H1 (cell line): ENCODE measurements around the gene RNF8. TPM values are rescaled to one million over a fixed set of nuclear protein-coding genes. Genes with fewer than 3 reads are reported as not detected.

Experiments
- HDAC6 ChIP-seq: IDR thresholded peaks from one replicate; pipeline ENCODE4 v1.7.1; 2012; ENCODE audit warnings: low read depth, mild to moderate bottlenecking, inconsistent platforms, low read length, moderate library complexity
- NANOG ChIP-seq: IDR thresholded peaks from 2 replicates; pipeline ENCODE4 v1.6.1; 2011; ENCODE audit warnings: low read length, low read depth, mild to moderate bottlenecking, inconsistent platforms; ENCODE audit not compliant: insufficient read depth, poor library complexity, severe bottlenecking
- POLR2A ChIP-seq, 2 experiments: IDR thresholded peaks; 1 replicate in 1 of 2; 2 replicates in 1 of 2; pipeline ENCODE4 v1.6.1; 2011; ENCODE audit warnings: low read depth in 2 of 2, low read length in 2 of 2, mild to moderate bottlenecking in 2 of 2; ENCODE audit errors: control extremely low read depth in 1 of 2
- SIN3A ChIP-seq, 2 experiments: IDR thresholded peaks in 1 of 2; conservative IDR thresholded peaks in 1 of 2; 2 replicates each; pipeline ENCODE4 v1.6.1; 2011 to 2012; ENCODE audit warnings: low read length in 2 of 2, improper control_type of control experiment in 1 of 2, low read depth in 1 of 2, mild to moderate bottlenecking in 1 of 2
- SIRT6 ChIP-seq: IDR thresholded peaks from one replicate; pipeline ENCODE4 v1.7.1; 2012; ENCODE audit warnings: low read length, inconsistent platforms
- SIX5 ChIP-seq: IDR thresholded peaks from 2 replicates; pipeline ENCODE4 v1.6.1; 2011; ENCODE audit warnings: mild to moderate bottlenecking, low read depth, low read length
- TAF1 ChIP-seq: IDR thresholded peaks from 2 replicates; pipeline ENCODE4 v1.6.1; 2011; ENCODE audit warnings: mild to moderate bottlenecking, low read depth, low read length
- USF2 ChIP-seq: IDR thresholded peaks from 2 replicates; pipeline ENCODE4 v1.6.1; 2011; ENCODE audit warnings: low read length, improper control_type of control experiment
- polyA plus RNA-seq, 7 experiments: library from polyadenylated mRNA; depleted of rRNA in 3 of 7; stranded (reverse) in 5 of 7; unstranded in 2 of 7; fragments of >200 nt in 5 of 7; fragments of 200-250 nt in 2 of 7; gene quantifications; 1 replicate in 5 of 7; 2 replicates in 1 of 7; 4 replicates in 1 of 7; pipeline versions ENCODE4 v1.2.1 to v1.2.3, GENCODE V29; 2011 to 2013; ENCODE audit warnings: missing spikeins in 2 of 7, mixed read lengths in 2 of 7
- total RNA-seq: library from RNA; stranded (reverse); fragmentation: NEBNext Ultra II Directional; extraction: Animal tissue kit (Norgen Biotek cat#: 25700); gene quantifications from 2 replicates; pipeline ENCODE4 v1.2.1, GENCODE V29; 2021
- TF ChIP-seq, protein P1 (sequence below): fragments of 300-600 bp; sonication (generic); IDR thresholded peaks from 2 replicates; pipeline ENCODE4 v1.7.1; 2012; ENCODE audit warnings: low read length, moderate library complexity, mild to moderate bottlenecking, inconsistent platforms; ENCODE audit not compliant: insufficient replicate concordance

RNF8 gene
- total and polyA plus RNA-seq, 2 of the 8 experiments (the other 6 are each of a cell fraction or from before 2014, with no cell fraction given): 20.3 to 44.7 TPM

- TF ChIP-seq, protein P1, sequence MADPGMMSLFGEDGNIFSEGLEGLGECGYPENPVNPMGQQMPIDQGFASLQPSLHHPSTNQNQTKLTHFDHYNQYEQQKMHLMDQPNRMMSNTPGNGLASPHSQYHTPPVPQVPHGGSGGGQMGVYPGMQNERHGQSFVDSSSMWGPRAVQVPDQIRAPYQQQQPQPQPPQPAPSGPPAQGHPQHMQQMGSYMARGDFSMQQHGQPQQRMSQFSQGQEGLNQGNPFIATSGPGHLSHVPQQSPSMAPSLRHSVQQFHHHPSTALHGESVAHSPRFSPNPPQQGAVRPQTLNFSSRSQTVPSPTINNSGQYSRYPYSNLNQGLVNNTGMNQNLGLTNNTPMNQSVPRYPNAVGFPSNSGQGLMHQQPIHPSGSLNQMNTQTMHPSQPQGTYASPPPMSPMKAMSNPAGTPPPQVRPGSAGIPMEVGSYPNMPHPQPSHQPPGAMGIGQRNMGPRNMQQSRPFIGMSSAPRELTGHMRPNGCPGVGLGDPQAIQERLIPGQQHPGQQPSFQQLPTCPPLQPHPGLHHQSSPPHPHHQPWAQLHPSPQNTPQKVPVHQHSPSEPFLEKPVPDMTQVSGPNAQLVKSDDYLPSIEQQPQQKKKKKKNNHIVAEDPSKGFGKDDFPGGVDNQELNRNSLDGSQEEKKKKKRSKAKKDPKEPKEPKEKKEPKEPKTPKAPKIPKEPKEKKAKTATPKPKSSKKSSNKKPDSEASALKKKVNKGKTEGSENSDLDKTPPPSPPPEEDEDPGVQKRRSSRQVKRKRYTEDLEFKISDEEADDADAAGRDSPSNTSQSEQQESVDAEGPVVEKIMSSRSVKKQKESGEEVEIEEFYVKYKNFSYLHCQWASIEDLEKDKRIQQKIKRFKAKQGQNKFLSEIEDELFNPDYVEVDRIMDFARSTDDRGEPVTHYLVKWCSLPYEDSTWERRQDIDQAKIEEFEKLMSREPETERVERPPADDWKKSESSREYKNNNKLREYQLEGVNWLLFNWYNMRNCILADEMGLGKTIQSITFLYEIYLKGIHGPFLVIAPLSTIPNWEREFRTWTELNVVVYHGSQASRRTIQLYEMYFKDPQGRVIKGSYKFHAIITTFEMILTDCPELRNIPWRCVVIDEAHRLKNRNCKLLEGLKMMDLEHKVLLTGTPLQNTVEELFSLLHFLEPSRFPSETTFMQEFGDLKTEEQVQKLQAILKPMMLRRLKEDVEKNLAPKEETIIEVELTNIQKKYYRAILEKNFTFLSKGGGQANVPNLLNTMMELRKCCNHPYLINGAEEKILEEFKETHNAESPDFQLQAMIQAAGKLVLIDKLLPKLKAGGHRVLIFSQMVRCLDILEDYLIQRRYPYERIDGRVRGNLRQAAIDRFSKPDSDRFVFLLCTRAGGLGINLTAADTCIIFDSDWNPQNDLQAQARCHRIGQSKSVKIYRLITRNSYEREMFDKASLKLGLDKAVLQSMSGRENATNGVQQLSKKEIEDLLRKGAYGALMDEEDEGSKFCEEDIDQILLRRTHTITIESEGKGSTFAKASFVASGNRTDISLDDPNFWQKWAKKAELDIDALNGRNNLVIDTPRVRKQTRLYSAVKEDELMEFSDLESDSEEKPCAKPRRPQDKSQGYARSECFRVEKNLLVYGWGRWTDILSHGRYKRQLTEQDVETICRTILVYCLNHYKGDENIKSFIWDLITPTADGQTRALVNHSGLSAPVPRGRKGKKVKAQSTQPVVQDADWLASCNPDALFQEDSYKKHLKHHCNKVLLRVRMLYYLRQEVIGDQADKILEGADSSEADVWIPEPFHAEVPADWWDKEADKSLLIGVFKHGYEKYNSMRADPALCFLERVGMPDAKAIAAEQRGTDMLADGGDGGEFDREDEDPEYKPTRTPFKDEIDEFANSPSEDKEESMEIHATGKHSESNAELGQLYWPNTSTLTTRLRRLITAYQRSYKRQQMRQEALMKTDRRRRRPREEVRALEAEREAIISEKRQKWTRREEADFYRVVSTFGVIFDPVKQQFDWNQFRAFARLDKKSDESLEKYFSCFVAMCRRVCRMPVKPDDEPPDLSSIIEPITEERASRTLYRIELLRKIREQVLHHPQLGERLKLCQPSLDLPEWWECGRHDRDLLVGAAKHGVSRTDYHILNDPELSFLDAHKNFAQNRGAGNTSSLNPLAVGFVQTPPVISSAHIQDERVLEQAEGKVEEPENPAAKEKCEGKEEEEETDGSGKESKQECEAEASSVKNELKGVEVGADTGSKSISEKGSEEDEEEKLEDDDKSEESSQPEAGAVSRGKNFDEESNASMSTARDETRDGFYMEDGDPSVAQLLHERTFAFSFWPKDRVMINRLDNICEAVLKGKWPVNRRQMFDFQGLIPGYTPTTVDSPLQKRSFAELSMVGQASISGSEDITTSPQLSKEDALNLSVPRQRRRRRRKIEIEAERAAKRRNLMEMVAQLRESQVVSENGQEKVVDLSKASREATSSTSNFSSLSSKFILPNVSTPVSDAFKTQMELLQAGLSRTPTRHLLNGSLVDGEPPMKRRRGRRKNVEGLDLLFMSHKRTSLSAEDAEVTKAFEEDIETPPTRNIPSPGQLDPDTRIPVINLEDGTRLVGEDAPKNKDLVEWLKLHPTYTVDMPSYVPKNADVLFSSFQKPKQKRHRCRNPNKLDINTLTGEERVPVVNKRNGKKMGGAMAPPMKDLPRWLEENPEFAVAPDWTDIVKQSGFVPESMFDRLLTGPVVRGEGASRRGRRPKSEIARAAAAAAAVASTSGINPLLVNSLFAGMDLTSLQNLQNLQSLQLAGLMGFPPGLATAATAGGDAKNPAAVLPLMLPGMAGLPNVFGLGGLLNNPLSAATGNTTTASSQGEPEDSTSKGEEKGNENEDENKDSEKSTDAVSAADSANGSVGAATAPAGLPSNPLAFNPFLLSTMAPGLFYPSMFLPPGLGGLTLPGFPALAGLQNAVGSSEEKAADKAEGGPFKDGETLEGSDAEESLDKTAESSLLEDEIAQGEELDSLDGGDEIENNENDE: no peak
- TF ChIP-seq SIX5 (no peak), HDAC6 (no peak), USF2 (no peak), SIN3A (conservative IDR thresholded peaks at IDR 0.05 in 1 of 2, IDR thresholded peaks at IDR 0.05 in 1 of 2; ENCODE audit: low read depth in 1 of 2, low read length in 2 of 2) (no peak), NANOG (no peak), SIRT6 (no peak), TAF1 (no peak), POLR2A (IDR thresholded peaks at IDR 0.05; ENCODE audit: control extremely low read depth in 1 of 2, low read depth in 2 of 2, low read length in 2 of 2) (no peak)
Measured at GRCh38 chr6:37316071-37316470, 37.7 kb upstream of the RNF8 start (continued).
